ENCODE measurements around the gene IARS2.

DNA sequence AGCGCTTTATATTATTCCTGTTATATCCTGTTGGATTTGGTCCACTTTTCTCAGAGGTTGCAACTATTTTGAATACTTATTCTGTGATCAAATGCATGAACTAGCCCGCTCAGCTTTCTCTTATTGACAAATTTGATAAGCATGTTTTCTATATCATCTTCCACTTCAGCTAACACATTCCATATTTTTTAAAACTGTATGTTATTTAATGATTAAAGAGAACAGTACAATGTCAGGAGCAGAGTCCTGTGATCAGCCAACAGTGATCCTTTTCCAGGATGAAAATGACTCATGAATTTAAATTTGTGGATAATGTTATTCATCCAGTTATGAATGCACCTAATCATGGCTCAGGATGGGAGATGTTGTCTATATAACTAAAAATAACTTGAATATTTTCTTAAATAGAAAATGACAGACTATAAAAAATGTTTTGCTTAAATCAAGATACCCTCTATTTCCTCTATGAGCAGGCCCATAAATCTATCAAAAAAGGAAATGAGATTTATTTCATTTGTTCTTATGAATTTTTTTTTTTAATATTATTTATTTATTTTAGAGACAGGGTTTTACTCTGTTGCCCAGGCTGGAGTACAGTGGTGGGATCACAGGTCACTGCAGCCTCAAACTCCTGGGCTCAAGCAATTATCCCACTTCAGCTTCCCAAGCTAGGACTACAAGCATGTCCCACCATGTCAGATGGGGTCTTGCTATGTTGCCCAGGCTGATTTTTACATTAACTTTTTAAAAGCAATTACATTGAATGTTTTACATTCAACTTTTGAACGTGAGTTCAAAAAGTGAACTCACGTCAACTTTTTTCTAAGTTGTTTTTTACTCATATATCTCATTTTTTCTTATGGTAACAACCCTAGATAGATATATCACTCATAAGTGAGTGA, 16.8 kb upstream of the IARS2 start:
- TF ChIP-seq CTCF (IDR thresholded peaks at IDR 0.05) (no peak), SIN3A (IDR thresholded peaks at IDR 0.05; ENCODE audit: borderline replicate concordance, insufficient read depth, low read depth, low read length) (no peak), POLR2AphosphoS5 (IDR thresholded peaks at IDR 0.05; ENCODE audit: low read depth, low read length) (no peak), REST (IDR thresholded peaks at IDR 0.05; ENCODE audit: insufficient read depth in 1 of 2, low read depth in 2 of 2, low read length in 1 of 2) (no peak)

Measured in Panc1 (cell line).